KOPT-K1 (cell line): ENCODE measurements around the gene SMIM14.
A peak's percentile ranks its signal among the peaks of the same experiment; 100 is the strongest.
"Not testable (repeated sequence)": the region's sequence is repeated elsewhere in the genome, so short reads cannot be mapped to it uniquely, and the experiment has no call there.

Experiments
- H3K27ac ChIP-seq: fragments of 200-600 bp; sonication (generic); 2 replicates; pipeline ENCODE4 v1.5.1; 2016; ENCODE audit warnings: antibody characterized with exemption, mild to moderate bottlenecking, low read depth, low read length; ENCODE audit not compliant: poor library complexity, severe bottlenecking
- H3K36me3 ChIP-seq: fragments of 200-600 bp; sonication (generic); 2 replicates; pipeline ENCODE4 v1.5.1; 2017; ENCODE audit warnings: antibody characterized with exemption, mild to moderate bottlenecking, low read length, moderate library complexity; ENCODE audit not compliant: insufficient read depth
- H3K9me3 ChIP-seq: fragments of 200-600 bp; sonication (generic); 2 replicates; pipeline ENCODE4 v1.5.1; 2017; ENCODE audit warnings: antibody characterized with exemption, low read length, mild to moderate bottlenecking; ENCODE audit not compliant: insufficient read depth, poor library complexity, severe bottlenecking

The SMIM14 gene

GRCh38 chr4:39542611-39543012 is 96.1 kb downstream of the SMIM14 start:
- Histone ChIP-seq H3K36me3 (no peaks in the 10 kb centered on the region), H3K27ac (no peak overlapping the region), H3K9me3 (peaks cover 5% of the 10 kb centered on the region)

DNA sequence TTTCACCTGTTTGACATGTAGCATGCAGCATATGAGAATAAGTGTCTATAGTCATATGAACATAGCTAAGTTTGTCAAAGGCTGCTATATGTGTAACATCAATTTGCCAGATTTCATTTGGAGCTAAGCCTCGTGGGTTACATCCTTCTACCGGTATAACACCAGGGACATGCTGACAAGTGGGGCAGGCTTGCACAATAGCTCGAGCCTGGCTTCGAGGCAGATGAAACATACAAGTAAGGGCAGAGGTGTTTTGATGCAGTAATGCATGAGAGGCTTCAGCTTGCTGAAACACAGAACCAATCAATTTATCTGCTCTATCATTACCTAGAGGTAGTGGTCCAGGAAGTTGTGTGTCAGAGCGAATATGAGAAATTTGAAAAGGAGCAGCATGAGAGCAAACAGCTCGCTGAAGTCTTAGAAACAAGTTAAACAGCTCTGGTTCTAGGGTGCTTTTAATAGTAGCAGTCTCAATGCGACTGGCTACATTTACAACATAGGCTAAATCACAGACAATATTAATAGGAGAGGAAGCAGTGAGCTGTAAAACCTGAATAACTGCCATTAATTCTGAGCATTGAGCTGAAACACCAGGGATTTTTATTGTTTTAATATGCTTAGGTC is 96.6 kb downstream of the SMIM14 start:
- no peak overlapping the region for H3K27ac ChIP-seq
- H3K9me3 ChIP-seq = peaks cover 5% of the 10 kb centered on the region
- no peaks in the 10 kb centered on the region for H3K36me3 ChIP-seq

- H3K27ac ChIP-seq = no peak overlapping the region
Observed at GRCh38 chr4:39539089-39539611, 99.5 kb downstream of the SMIM14 start.

DNA sequence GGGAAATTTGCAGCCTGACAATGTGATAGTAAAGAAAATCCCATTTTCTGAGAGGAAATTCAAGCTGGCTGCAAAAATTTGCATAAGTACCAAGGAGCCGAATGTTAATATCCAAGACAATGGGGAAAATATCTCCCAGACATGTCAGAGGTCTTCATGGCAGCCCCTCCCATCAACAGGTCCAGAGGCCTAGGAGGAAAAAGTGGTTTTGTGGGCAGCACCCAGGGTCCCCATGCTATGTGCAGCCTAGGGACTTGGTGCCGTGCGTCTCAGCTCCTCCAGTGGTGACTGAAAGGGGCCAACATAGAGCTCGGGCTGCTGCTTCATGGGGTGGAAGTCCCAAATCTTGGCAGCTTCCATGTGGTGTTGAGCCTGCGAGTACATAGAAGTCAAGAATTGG is 105.1 kb downstream of the SMIM14 start:
- no peaks in the 10 kb centered on the region for H3K36me3 ChIP-seq
- H3K9me3 ChIP-seq = peaks cover 37% of the 10 kb centered on the region
- no peak overlapping the region for H3K27ac ChIP-seq

More at GRCh38 chr4:39539089-39539611, 99.5 kb downstream of the SMIM14 start:
- no peaks in the 10 kb centered on the region for H3K36me3 ChIP-seq
- H3K9me3 ChIP-seq = peaks cover 5% of the 10 kb centered on the region

- H3K27ac ChIP-seq, H3K36me3 ChIP-seq: not testable (repeated sequence)
- H3K9me3 ChIP-seq = peaks cover 37% of the 10 kb centered on the region
Observed at GRCh38 chr4:39532237-39532636, 106.4 kb downstream of the SMIM14 start.

- Histone ChIP-seq H3K9me3 (peaks cover 37% of the 10 kb centered on the region), H3K27ac (no peak overlapping the region), H3K36me3 (no peaks in the 10 kb centered on the region)
Observed at GRCh38 chr4:39530682-39531081, 108.0 kb downstream of the SMIM14 start.

GRCh38 chr4:39529534-39529933 is 109.1 kb downstream of the SMIM14 start:
- Histone ChIP-seq H3K9me3 (peaks cover 37% of the 10 kb centered on the region), H3K36me3 (no peaks in the 10 kb centered on the region), H3K27ac (no peak overlapping the region)

- Histone ChIP-seq H3K9me3 (peaks cover 31% of the 10 kb centered on the region), H3K36me3 (no peaks in the 10 kb centered on the region), H3K27ac (no peak overlapping the region)
Observed at GRCh38 chr4:39528061-39528465, 110.6 kb downstream of the SMIM14 start.

- Histone ChIP-seq H3K36me3 (no peaks in the 10 kb centered on the region), H3K27ac (peak within 1 kb of the TSS; percentile 23), H3K9me3 (peaks cover 25% of the 10 kb centered on the region)
Observed at GRCh38 chr4:39527296-39528060, 111.2 kb downstream of the SMIM14 start, which contains the start of gene UGDH. TSS of gene UGDH (minus strand) at chr4:39527439. CDS start at chr4:39521512, 5,927 bp downstream.

- Histone ChIP-seq H3K9me3 (peaks cover 19% of the 10 kb centered on the region), H3K36me3 (no peaks in the 10 kb centered on the region), H3K27ac (peak overlapping the region; percentile 23)
Observed at GRCh38 chr4:39526765-39527295, 111.8 kb downstream of the SMIM14 start.

- Histone ChIP-seq H3K36me3 (no peaks in the 10 kb centered on the region), H3K9me3 (peaks cover 11% of the 10 kb centered on the region), H3K27ac (peak overlapping the region; percentile 23)
Observed at GRCh38 chr4:39525822-39526690, 112.6 kb downstream of the SMIM14 start.

GRCh38 chr4:39524161-39524957 is 114.3 kb downstream of the SMIM14 start:
- Histone ChIP-seq H3K36me3 (no peaks in the 10 kb centered on the region), H3K27ac (no peak overlapping the region)

GRCh38 chr4:39522068-39522467 is 116.6 kb downstream of the SMIM14 start:
- no peaks in the 10 kb centered on the region for H3K9me3 ChIP-seq
- H3K36me3 ChIP-seq = no peaks in the 10 kb centered on the region
- no peak overlapping the region for H3K27ac ChIP-seq

More at GRCh38 chr4:39524161-39524957, 114.3 kb downstream of the SMIM14 start:
- H3K9me3 ChIP-seq = no peaks in the 10 kb centered on the region
